HL-60 (cell line): ENCODE measurements around the gene EGFL7.

ENCODE experiments used
- DNase-seq, 2 experiments: peaks; one replicate each; pipeline ENCODE4 v3.0.0-alpha.2; 2010 to 2020; ENCODE audit warnings: low read depth in 1 of 2, low spot score in 1 of 2
- H3K27ac ChIP-seq: fragments of 250-450 bp; sonication (Bioruptor Pico); replicated peaks from 2 replicates; pipeline ENCODE4 v1.5.1; 2020; ENCODE audit warnings: mild to moderate bottlenecking, moderate library complexity
- H3K27me3 ChIP-seq: fragments of 250-450 bp; sonication (Bioruptor Pico); 2 replicates; pipeline ENCODE4 v1.5.1; 2021; ENCODE audit warnings: mild to moderate bottlenecking, moderate library complexity; ENCODE audit not compliant: insufficient read depth, poor library complexity, severe bottlenecking
- H3K4me3 ChIP-seq: replicated peaks from 2 replicates; pipeline ENCODE4 v1.5.1; 2011; ENCODE audit warnings: mild to moderate bottlenecking, control low read depth, low read length; ENCODE audit not compliant: insufficient read depth
- GABPA ChIP-seq: IDR thresholded peaks from 2 replicates; pipeline ENCODE4 v1.6.1; 2012; ENCODE audit warnings: low read depth
- POLR2AphosphoS5 ChIP-seq: IDR thresholded peaks from 2 replicates; pipeline ENCODE4 v1.6.1; 2012; ENCODE audit warnings: low read depth
- REST ChIP-seq: IDR thresholded peaks from 2 replicates; pipeline ENCODE4 v1.6.1; 2012; ENCODE audit warnings: low read depth; ENCODE audit not compliant: insufficient replicate concordance
- SPI1 ChIP-seq: IDR thresholded peaks from 2 replicates; pipeline ENCODE4 v1.6.1; 2012; ENCODE audit warnings: low read depth, mild to moderate bottlenecking, borderline replicate concordance
- TF ChIP-seq, protein P1 (sequence below): IDR thresholded peaks from one replicate; pipeline ENCODE4 v1.5.1; 2011; ENCODE audit warnings: low read length, control low read depth, inconsistent platforms; ENCODE audit not compliant: insufficient read depth

The EGFL7 gene

GRCh38 chr9:136650021-136650420, 12.7 kb upstream of the EGFL7 start:
- no peak for DNase-seq
- Histone ChIP-seq H3K27ac (no peak overlapping the region), H3K4me3 (no peak overlapping the region), H3K27me3 (peaks cover under 1% of the 10 kb centered on the region)
- TF ChIP-seq SPI1: no peak
- no peak for TF ChIP-seq POLR2AphosphoS5
- TF ChIP-seq, protein P1, sequence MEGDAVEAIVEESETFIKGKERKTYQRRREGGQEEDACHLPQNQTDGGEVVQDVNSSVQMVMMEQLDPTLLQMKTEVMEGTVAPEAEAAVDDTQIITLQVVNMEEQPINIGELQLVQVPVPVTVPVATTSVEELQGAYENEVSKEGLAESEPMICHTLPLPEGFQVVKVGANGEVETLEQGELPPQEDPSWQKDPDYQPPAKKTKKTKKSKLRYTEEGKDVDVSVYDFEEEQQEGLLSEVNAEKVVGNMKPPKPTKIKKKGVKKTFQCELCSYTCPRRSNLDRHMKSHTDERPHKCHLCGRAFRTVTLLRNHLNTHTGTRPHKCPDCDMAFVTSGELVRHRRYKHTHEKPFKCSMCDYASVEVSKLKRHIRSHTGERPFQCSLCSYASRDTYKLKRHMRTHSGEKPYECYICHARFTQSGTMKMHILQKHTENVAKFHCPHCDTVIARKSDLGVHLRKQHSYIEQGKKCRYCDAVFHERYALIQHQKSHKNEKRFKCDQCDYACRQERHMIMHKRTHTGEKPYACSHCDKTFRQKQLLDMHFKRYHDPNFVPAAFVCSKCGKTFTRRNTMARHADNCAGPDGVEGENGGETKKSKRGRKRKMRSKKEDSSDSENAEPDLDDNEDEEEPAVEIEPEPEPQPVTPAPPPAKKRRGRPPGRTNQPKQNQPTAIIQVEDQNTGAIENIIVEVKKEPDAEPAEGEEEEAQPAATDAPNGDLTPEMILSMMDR: no peak
- no peak for TF ChIP-seq GABPA
- no peak for TF ChIP-seq REST

DNA sequence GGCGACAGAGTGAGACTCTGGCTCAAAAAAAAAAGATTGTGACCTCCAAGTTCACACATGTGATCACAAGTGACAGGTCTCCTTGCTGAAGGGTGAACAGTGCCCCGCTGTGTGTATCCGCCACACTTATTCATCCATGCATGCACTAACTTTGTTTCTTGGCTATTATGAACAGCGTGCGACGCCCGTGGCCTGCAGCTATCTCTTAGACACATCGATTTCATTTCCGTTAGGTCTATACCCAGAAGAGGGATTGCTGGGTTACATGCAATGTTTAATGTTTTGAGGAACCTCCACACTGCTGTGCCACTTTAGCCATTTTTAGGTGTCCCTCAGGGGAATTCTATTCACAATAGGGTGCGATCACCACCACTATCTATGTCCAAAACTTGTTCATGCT, 12.1 kb upstream of the EGFL7 start:
- Histone ChIP-seq H3K4me3 (no peak overlapping the region), H3K27me3 (peaks cover 5% of the 10 kb centered on the region), H3K27ac (no peak overlapping the region)
- DNase-seq: peak in 1 of 2 experiments; percentile 25
- TF ChIP-seq, protein P1: no peak
- TF ChIP-seq REST: no peak
- TF ChIP-seq SPI1: no peak
- no peak for TF ChIP-seq POLR2AphosphoS5
- no peak for TF ChIP-seq GABPA

GRCh38 chr9:136651860-136652259, 10.9 kb upstream of the EGFL7 start:
- no peak overlapping the region for H3K4me3 ChIP-seq
- no peak for TF ChIP-seq SPI1
- no peak for TF ChIP-seq GABPA
- no peak for TF ChIP-seq REST
- no peak for TF ChIP-seq POLR2AphosphoS5
- TF ChIP-seq, protein P1: no peak
- no peak overlapping the region for H3K27ac ChIP-seq
- no peak for DNase-seq
- peaks cover 5% of the 10 kb centered on the region for H3K27me3 ChIP-seq
